Vagina (tissue), 2 donors: ENCODE results near the gene OR51I2. TPM values are rescaled to one million over a fixed set of nuclear protein-coding genes. Genes with fewer than 3 reads are reported as not detected.

Experiments used
- DNase-seq, 2 donors: peaks; one replicate each; pipeline ENCODE4 v3.0.0-alpha.2; 2017; ENCODE audit errors: extremely low spot score in 2 of 2
- H3K27ac ChIP-seq: fragments of 200-600 bp; sonication (generic); one replicate; pipeline ENCODE4 v1.5.1; 2019
- H3K27me3 ChIP-seq: fragments of 200-600 bp; sonication (generic); one replicate; pipeline ENCODE4 v1.5.1; 2019
- H3K36me3 ChIP-seq, 2 donors: fragments of 200-600 bp; sonication (generic); one replicate each; pipeline ENCODE4 v1.5.1; 2017 to 2019
- H3K4me1 ChIP-seq: fragments of 200-600 bp; sonication (generic); one replicate; pipeline ENCODE4 v1.5.1; 2019
- H3K4me3 ChIP-seq, 2 donors: fragments of 200-600 bp; sonication (generic); 1 replicate in 1 of 2; 2 replicates in 1 of 2; pipeline ENCODE4 v1.5.1; 2016 to 2019
- H3K9me3 ChIP-seq: fragments of 200-600 bp; sonication (generic); one replicate; pipeline ENCODE4 v1.5.1; 2019
- POLR2A ChIP-seq, 2 donors: fragments of 450-650 bp; IDR thresholded peaks; one replicate each; pipeline ENCODE4 v1.6.1; 2017; ENCODE audit warnings: antibody characterized with exemption in 2 of 2, mild to moderate bottlenecking in 2 of 2, moderate library complexity in 2 of 2
- POLR2AphosphoS5 ChIP-seq, 2 donors: sonication (generic); formaldehyde crosslinking; IDR thresholded peaks; one replicate each; pipeline ENCODE4 v1.9.0; 2017; ENCODE audit warnings: antibody characterized with exemption in 2 of 2, mild to moderate bottlenecking in 2 of 2, low read depth in 1 of 2; ENCODE audit not compliant: insufficient read depth in 1 of 2
- intact Hi-C: fragments of 100-400 bp; cut with DNase I; formaldehyde crosslinking; loops from one replicate; pipeline ENCODE4 v1.15.1; 2023
- total RNA-seq: library from RNA; depleted of rRNA; stranded (reverse); fragments of >200 nt; gene quantifications from one replicate; pipeline ENCODE4 v1.2.3, GENCODE V29; 2016
- TF ChIP-seq, protein P1 (sequence below), 3 experiments: fragments of 450-650 bp in 2 of 3; fragments of 200-600 bp in 1 of 3; sonication (generic) in 1 of 3; IDR thresholded peaks; one replicate each; pipeline ENCODE4 v1.5.1; 2017 to 2019; ENCODE audit warnings: antibody characterized with exemption in 3 of 3, mild to moderate bottlenecking in 2 of 3, moderate library complexity in 2 of 3

OR51I2 gene
- total RNA-seq, 1 donor from 2014 or later, result not detected

DNA sequence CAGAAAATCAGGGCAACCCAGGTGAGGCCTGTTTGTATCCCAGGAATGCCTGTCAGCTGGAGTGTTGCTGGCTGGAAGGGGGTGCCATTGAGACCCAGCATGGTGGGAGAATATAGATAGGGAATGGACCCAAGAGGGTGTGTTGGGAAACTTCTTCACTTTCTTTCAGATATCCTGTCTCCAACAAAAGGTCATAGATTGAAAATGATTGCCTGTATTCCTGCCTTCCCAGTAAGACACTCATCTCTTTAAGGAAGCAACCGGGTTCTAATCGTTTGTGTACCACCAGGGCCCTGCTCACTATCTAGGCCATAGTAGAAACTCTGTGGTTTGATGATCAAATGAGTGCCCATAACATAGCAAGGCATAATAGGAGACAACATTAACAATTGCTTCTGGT, 7.7 kb upstream of the OR51I2 start, which contains the start of gene OR51I1:
Gene OR51I1 (minus strand): TSS at position 101 of the 400 bp plus-strand sequence. CDS start 0 bp downstream, at position 101.
- Histone ChIP-seq H3K9me3 (no peaks in the 10 kb centered on the region), H3K27me3 (no peaks in the 10 kb centered on the region), H3K27ac (no peak within 1 kb of the TSS), H3K36me3 (no peaks in the 10 kb centered on the region), H3K4me1 (no peaks in the 10 kb centered on the region), H3K4me3 (no peak within 1 kb of the TSS)
- no peak for DNase-seq
- intact Hi-C loops, result no loop called here
- TF ChIP-seq POLR2A (IDR thresholded peaks at IDR 0.05) (no peak), POLR2AphosphoS5 (IDR thresholded peaks at IDR 0.05; ENCODE audit: insufficient read depth in 1 of 2, low read depth in 1 of 2) (no peak)
- TF ChIP-seq, protein P1, sequence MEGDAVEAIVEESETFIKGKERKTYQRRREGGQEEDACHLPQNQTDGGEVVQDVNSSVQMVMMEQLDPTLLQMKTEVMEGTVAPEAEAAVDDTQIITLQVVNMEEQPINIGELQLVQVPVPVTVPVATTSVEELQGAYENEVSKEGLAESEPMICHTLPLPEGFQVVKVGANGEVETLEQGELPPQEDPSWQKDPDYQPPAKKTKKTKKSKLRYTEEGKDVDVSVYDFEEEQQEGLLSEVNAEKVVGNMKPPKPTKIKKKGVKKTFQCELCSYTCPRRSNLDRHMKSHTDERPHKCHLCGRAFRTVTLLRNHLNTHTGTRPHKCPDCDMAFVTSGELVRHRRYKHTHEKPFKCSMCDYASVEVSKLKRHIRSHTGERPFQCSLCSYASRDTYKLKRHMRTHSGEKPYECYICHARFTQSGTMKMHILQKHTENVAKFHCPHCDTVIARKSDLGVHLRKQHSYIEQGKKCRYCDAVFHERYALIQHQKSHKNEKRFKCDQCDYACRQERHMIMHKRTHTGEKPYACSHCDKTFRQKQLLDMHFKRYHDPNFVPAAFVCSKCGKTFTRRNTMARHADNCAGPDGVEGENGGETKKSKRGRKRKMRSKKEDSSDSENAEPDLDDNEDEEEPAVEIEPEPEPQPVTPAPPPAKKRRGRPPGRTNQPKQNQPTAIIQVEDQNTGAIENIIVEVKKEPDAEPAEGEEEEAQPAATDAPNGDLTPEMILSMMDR (IDR thresholded peaks at IDR 0.05), result no peak

DNA sequence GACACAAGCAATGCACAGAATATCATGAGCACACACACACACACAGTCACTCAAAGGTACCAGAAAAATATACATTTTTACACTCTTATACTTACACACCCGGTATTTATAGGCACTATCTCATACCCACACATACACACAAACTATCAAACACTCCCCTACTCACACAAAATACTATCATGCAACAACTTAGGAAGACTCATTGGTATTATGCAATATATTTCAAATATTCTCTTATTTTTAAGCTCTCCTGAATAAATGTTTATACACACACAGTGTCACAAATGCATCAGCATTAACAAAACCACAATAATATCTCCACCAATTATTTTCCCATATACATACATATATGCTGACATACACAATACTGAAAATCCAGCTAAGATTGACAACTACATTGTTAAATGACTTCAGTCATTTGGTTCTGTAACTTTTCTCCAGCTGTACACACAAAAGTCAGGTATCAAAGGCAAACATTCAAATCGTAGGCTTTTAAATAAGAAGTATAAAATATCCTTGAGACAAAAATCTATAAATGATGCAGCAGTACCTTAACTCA, 5.2 kb upstream of the OR51I2 start:
- no peaks in the 10 kb centered on the region for H3K36me3 ChIP-seq
- H3K27me3 ChIP-seq, result no peaks in the 10 kb centered on the region
- H3K4me1 ChIP-seq, result no peaks in the 10 kb centered on the region
- no peak for DNase-seq
- no peaks in the 10 kb centered on the region for H3K9me3 ChIP-seq
- intact Hi-C loops, result no loop called here
- TF ChIP-seq, protein P1 (IDR thresholded peaks at IDR 0.05), result no peak
- TF ChIP-seq POLR2AphosphoS5 (IDR thresholded peaks at IDR 0.05; ENCODE audit: insufficient read depth in 1 of 2, low read depth in 1 of 2) (no peak), POLR2A (IDR thresholded peaks at IDR 0.05) (no peak)
- H3K4me3 ChIP-seq, result no peak overlapping the region
- H3K27ac ChIP-seq, result no peak overlapping the region

DNA sequence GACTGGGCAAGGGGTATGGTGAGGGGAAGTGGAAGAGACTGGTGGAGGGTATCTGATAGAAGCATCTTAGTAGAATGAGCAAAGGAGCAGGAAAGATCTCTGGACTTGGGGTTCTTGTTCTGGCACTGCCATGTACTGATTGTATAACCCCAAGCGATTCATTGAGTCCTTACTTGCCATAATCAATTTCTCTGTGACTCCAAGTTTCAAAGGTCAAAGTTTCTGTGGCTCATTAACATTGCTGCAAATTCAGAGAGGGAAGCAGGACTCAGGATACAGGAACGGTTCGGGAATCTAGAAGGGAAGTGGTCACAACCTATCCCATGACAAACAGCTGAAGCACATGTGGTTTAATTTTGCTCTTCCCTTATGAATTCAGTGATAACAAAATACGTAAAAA, 309 bp downstream of the OR51I2 start:
- TF ChIP-seq POLR2AphosphoS5 (IDR thresholded peaks at IDR 0.05; ENCODE audit: insufficient read depth in 1 of 2, low read depth in 1 of 2), result no peak
- Histone ChIP-seq H3K4me1 (no peaks in the 10 kb centered on the region), H3K36me3 (no peaks in the 10 kb centered on the region), H3K27ac (no peak overlapping the region), H3K4me3 (no peak overlapping the region), H3K9me3 (no peaks in the 10 kb centered on the region), H3K27me3 (no peaks in the 10 kb centered on the region)
- DNase-seq, result no peak
- intact Hi-C loops, result no loop called here

DNA sequence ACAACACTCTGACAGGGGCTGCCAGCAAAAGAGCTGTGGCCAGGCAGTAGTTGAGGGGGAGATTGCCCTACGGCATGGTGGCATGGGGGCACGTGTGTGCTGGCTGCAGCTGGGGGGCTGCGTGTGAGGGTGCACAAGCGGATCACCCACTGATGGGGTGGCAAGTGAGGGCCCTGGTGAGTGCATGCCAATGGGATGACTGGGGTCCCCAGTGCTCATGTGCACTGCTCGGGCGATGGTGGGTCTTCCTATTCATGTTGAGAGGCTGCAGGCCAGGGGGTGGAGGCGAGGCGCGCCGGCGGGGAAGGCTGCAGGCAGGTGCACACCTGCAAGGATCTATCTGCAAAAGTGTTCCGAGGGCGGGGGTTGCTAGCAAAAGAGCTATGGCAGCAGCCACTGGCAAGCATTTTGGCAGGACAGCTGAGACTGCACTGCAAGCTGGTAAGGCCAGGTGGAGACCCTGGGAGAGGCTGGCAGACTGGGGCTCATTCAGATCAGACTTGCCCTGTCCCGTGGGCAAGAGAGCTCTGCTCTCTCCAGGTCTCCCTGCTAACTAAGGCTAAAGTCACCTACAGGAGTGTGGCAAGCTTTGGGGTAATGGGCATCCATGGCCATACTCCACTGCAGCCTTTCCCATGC, 12.0 kb downstream of the OR51I2 start:
- H3K27ac ChIP-seq, result no peak overlapping the region
- H3K4me1 ChIP-seq, result no peaks in the 10 kb centered on the region
- intact Hi-C loops, result no loop called here
- no peaks in the 10 kb centered on the region for H3K9me3 ChIP-seq
- H3K36me3 ChIP-seq, result no peaks in the 10 kb centered on the region
- H3K27me3 ChIP-seq, result no peaks in the 10 kb centered on the region
- TF ChIP-seq POLR2A (IDR thresholded peaks at IDR 0.05) (no peak), POLR2AphosphoS5 (IDR thresholded peaks at IDR 0.05; ENCODE audit: insufficient read depth in 1 of 2, low read depth in 1 of 2) (no peak)
- TF ChIP-seq, protein P1 (IDR thresholded peaks at IDR 0.05), result no peak
- no peak for DNase-seq
- H3K4me3 ChIP-seq, result no peak overlapping the region

DNA sequence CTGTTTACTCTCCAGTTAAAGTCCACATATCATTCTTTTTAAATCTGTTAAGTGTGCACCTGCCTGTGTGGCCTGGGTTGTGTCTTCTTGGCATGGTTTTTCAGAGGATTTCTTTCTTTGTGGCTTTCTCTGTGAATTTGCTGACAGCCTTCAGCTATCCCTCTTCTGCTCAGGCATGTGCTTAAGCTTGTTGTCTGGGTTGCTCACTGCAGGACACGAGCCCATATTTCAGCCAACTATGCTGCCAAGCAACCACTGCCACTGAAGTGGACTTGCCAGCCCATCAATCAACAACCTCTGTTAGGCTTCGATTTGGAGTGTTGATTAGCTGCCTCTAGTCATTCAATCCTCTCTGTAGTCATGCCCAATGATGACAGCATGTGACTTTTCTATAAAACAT, 18.4 kb downstream of the OR51I2 start:
- TF ChIP-seq POLR2A (IDR thresholded peaks at IDR 0.05) (no peak), POLR2AphosphoS5 (IDR thresholded peaks at IDR 0.05; ENCODE audit: insufficient read depth in 1 of 2, low read depth in 1 of 2) (no peak)
- TF ChIP-seq, protein P1 (IDR thresholded peaks at IDR 0.05), result no peak
- no peaks in the 10 kb centered on the region for H3K9me3 ChIP-seq
- no peaks in the 10 kb centered on the region for H3K4me1 ChIP-seq
- no peaks in the 10 kb centered on the region for H3K27me3 ChIP-seq
- no peaks in the 10 kb centered on the region for H3K36me3 ChIP-seq
- intact Hi-C loops, result no loop called here
- no peak for DNase-seq
- no peak overlapping the region for H3K4me3 ChIP-seq
- no peak overlapping the region for H3K27ac ChIP-seq
